Keratinocyte (primary cell): ENCODE results near the gene TSC22D2. TPM values are rescaled to one million over a fixed set of nuclear protein-coding genes. Genes with fewer than 3 reads are reported as not detected.

Source experiments
- DNase-seq: peaks from one replicate; pipeline ENCODE4 v3.0.0-alpha.2; 2011; ENCODE audit warnings: low read depth, missing footprints, low spot score
- FAIRE-seq: peaks from 2 replicates; lab custom pipeline; 2011; peaks lifted over from hg19 to GRCh38; lab: Jason Lieb, UNC
- H2AFZ ChIP-seq: 2 replicates; pipeline ENCODE4 v1.6.0; 2012; ENCODE audit warnings: low read length, control low read depth, inconsistent platforms; ENCODE audit not compliant: control insufficient read depth
- H3K27ac ChIP-seq: 2 replicates; pipeline ENCODE4 v1.5.1; 2011; ENCODE audit warnings: low read length; ENCODE audit not compliant: control insufficient read depth, insufficient read depth
- H3K27me3 ChIP-seq: 3 replicates; pipeline ENCODE4 v1.6.0; 2011; ENCODE audit warnings: low read length; ENCODE audit not compliant: control insufficient read depth, insufficient read depth; ENCODE audit errors: extremely low read depth
- H3K36me3 ChIP-seq, 2 experiments: 2 replicates in 1 of 2; 3 replicates in 1 of 2; pipeline ENCODE4 v1.5.1; 2011; ENCODE audit warnings: low read length in 2 of 2, mild to moderate bottlenecking in 1 of 2; ENCODE audit not compliant: control insufficient read depth in 2 of 2, insufficient read depth in 2 of 2; ENCODE audit errors: extremely low read depth in 1 of 2
- H3K4me1 ChIP-seq: 3 replicates; pipeline ENCODE4 v1.5.1; 2011; ENCODE audit warnings: low read length; ENCODE audit not compliant: control insufficient read depth, insufficient read depth; ENCODE audit errors: extremely low read depth
- H3K4me2 ChIP-seq: 3 replicates; pipeline ENCODE4 v1.6.0; 2011; ENCODE audit warnings: low read depth, low read length; ENCODE audit not compliant: control insufficient read depth, insufficient read depth; ENCODE audit errors: extremely low read depth
- H3K4me3 ChIP-seq, 3 experiments: fragments of 200-600 bp in 1 of 3; sonication (generic) in 1 of 3; 2 replicates in 2 of 3; 3 replicates in 1 of 3; pipeline ENCODE4 v1.5.1; 2011 to 2016; ENCODE audit warnings: low read length in 3 of 3, mild to moderate bottlenecking in 3 of 3, control low read depth in 2 of 3, inconsistent platforms in 1 of 3, low read depth in 1 of 3, mixed read lengths in 1 of 3, mixed run types in 1 of 3, moderate library complexity in 1 of 3; ENCODE audit not compliant: control insufficient read depth in 2 of 3, insufficient read depth in 2 of 3; ENCODE audit errors: extremely low read depth in 1 of 3
- H3K79me2 ChIP-seq: 2 replicates; pipeline ENCODE4 v1.6.0; 2012; ENCODE audit warnings: low read length; ENCODE audit not compliant: control insufficient read depth, insufficient read depth
- H3K9ac ChIP-seq: 3 replicates; pipeline ENCODE4 v1.6.0; 2011; ENCODE audit warnings: low read length; ENCODE audit not compliant: control insufficient read depth, insufficient read depth; ENCODE audit errors: extremely low read depth
- H3K9me1 ChIP-seq: 3 replicates; pipeline ENCODE4 v1.6.0; 2011; ENCODE audit warnings: low read length; ENCODE audit not compliant: control insufficient read depth, insufficient read depth; ENCODE audit errors: extremely low read depth
- H3K9me3 ChIP-seq: 2 replicates; pipeline ENCODE4 v1.5.1; 2012; ENCODE audit warnings: low read depth, low read length; ENCODE audit not compliant: control insufficient read depth
- H4K20me1 ChIP-seq: 3 replicates; pipeline ENCODE4 v1.6.0; 2011; ENCODE audit warnings: low read length; ENCODE audit not compliant: control insufficient read depth, insufficient read depth; ENCODE audit errors: extremely low read depth
- EZH2 ChIP-seq: IDR thresholded peaks from one replicate; pipeline ENCODE4 v1.6.1; 2012; ENCODE audit warnings: inconsistent platforms, mild to moderate bottlenecking, low read length, moderate library complexity
- dilution Hi-C: fragments of 300-500 bp; cut with MboI; formaldehyde crosslinking; loops from one replicate; pipeline ENCODE4 v1.7.0; 2020; ENCODE audit warnings: low sequenced_read_pairs; ENCODE audit not compliant: extremely low pct_ligation_motif_present
- polyA plus RNA-seq, 5 experiments: library from polyadenylated mRNA; depleted of rRNA in 3 of 5; stranded (reverse) in 3 of 5; stranded (forward) in 1 of 5; unstranded in 1 of 5; fragments of >200 nt; gene quantifications; 1 replicate in 1 of 5; 2 replicates in 3 of 5; 3 replicates in 1 of 5; pipeline versions ENCODE4 v1.2.1 to v1.2.3, GENCODE V29; 2011 to 2012; ENCODE audit warnings: missing spikeins in 2 of 5, low read depth in 1 of 5, low replicate concordance in 1 of 5
- TF ChIP-seq, protein P1 (sequence below), 3 experiments: IDR thresholded peaks in 1 of 3; conservative IDR thresholded peaks in 1 of 3; optimal IDR thresholded peaks in 1 of 3; 2 replicates in 2 of 3; 3 replicates in 1 of 3; pipeline versions ENCODE3 to v1.5.1; 2011; ENCODE audit warnings: low read length in 3 of 3, mild to moderate bottlenecking in 3 of 3, moderate library complexity in 2 of 3, control low read depth in 1 of 3, inconsistent platforms in 1 of 3; ENCODE audit not compliant: insufficient read depth in 2 of 3; ENCODE audit errors: extremely low read depth in 1 of 3

Gene TSC22D2
- polyA plus RNA-seq, 1 donor (not counting 4 experiments of a cell fraction or from before 2014, with no cell fraction given), result 22.3 TPM

DNA sequence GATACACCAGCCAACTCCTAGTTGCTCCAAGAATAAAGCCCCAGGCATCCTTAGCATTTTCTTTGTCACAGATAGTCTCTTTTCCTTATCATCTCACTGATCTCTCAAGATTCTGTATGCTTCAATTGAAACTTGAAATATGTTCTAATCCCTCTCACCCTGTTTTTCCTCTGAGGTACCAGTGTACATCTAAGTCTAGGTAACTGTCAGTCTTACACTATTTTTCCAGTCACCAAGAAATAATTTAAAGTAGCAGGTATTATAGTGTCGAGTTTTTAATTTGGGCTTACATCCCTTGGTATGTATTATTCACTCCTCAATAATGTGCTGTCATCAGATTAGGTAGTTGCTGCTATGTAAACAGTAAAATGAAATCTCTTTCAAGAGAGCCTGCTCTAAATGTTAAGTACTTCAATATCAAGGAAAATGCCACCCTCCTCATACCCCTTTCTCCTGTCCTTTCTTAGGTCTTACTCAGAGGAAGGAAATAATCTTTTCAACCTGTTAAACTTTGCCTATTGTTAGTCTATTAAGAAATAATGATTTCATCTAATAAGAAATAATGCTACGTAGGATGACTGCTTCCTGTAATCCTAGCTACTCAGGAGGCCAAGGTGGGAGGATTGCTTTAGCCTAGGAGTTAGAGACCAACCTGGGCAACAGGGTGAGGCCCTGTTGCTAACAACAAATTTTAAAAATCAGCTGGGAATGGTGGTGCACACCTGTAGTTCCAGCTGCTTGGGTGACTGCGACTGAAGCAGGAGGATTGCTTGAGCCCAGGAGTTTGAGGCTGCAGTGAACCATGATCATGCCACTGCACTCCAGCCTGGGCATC is 39.8 kb downstream of the TSC22D2 start:
- Histone ChIP-seq H3K27me3 (no peaks in the 10 kb centered on the region), H3K4me1 (peaks cover 41% of the 10 kb centered on the region), H3K9me1 (no peaks in the 10 kb centered on the region), H4K20me1 (no peaks in the 10 kb centered on the region), H2AFZ (no peak overlapping the region), H3K27ac (peak overlapping the region; percentile 53), H3K79me2 (peaks cover 61% of the 10 kb centered on the region), H3K9ac (no peak overlapping the region), H3K4me3 (peak overlapping the region in 1 of 3 experiments; percentile 11), H3K4me2 (peak overlapping the region; percentile 22), H3K9me3 (no peaks in the 10 kb centered on the region), H3K36me3 (no peaks in the 10 kb centered on the region)
- no peak for TF ChIP-seq EZH2
- TF ChIP-seq, protein P1, sequence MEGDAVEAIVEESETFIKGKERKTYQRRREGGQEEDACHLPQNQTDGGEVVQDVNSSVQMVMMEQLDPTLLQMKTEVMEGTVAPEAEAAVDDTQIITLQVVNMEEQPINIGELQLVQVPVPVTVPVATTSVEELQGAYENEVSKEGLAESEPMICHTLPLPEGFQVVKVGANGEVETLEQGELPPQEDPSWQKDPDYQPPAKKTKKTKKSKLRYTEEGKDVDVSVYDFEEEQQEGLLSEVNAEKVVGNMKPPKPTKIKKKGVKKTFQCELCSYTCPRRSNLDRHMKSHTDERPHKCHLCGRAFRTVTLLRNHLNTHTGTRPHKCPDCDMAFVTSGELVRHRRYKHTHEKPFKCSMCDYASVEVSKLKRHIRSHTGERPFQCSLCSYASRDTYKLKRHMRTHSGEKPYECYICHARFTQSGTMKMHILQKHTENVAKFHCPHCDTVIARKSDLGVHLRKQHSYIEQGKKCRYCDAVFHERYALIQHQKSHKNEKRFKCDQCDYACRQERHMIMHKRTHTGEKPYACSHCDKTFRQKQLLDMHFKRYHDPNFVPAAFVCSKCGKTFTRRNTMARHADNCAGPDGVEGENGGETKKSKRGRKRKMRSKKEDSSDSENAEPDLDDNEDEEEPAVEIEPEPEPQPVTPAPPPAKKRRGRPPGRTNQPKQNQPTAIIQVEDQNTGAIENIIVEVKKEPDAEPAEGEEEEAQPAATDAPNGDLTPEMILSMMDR (optimal IDR thresholded peaks at IDR 0.05 in 1 of 3, IDR thresholded peaks at IDR 0.05 in 1 of 3, conservative IDR thresholded peaks at IDR 0.05 in 1 of 3; ENCODE audit: extremely low read depth in 1 of 3, insufficient read depth in 2 of 3, low read length in 3 of 3), result no peak
- DNase-seq (no peak), FAIRE-seq (peak; percentile 81)
- dilution Hi-C loops, result no loop called here

GRCh38 chr3:150449169-150449721 is 41.1 kb downstream of the TSC22D2 start:
- Histone ChIP-seq H3K36me3 (no peaks in the 10 kb centered on the region), H3K4me2 (peak overlapping the region; percentile 59), H2AFZ (no peak overlapping the region), H4K20me1 (no peaks in the 10 kb centered on the region), H3K9me1 (no peaks in the 10 kb centered on the region), H3K9ac (no peak overlapping the region), H3K4me3 (peak overlapping the region in 1 of 3 experiments; percentile 29), H3K4me1 (peaks cover 36% of the 10 kb centered on the region), H3K9me3 (no peaks in the 10 kb centered on the region), H3K27ac (peak overlapping the region; percentile 53), H3K27me3 (no peaks in the 10 kb centered on the region), H3K79me2 (peaks cover 68% of the 10 kb centered on the region)
- dilution Hi-C loops, result no loop called here
- DNase-seq, result no peak
- TF ChIP-seq, protein P1 (optimal IDR thresholded peaks at IDR 0.05 in 1 of 3, IDR thresholded peaks at IDR 0.05 in 1 of 3, conservative IDR thresholded peaks at IDR 0.05 in 1 of 3; ENCODE audit: extremely low read depth in 1 of 3, insufficient read depth in 2 of 3, low read length in 3 of 3), result no peak
- no peak for TF ChIP-seq EZH2
- no peak for FAIRE-seq
